GM12878 (cell line): Measurements from ENCODE around the gene GJB4. TPM values are rescaled to one million over a fixed set of nuclear protein-coding genes. Genes with fewer than 3 reads are reported as not detected.

ENCODE experiments used
- ATAC-seq: fragments of 200-7000 bp; cut with Tn5 transposase; 3 replicates; pipeline ENCODE4 v1.9.1; 2020; ENCODE audit warnings: mild to moderate bottlenecking, moderate library complexity
- BruUV-seq: library from RNA; stranded (reverse); fragments of 400-500 nt; replicated peaks from 2 replicates; lab custom pipeline; 2021; lab: Mats Ljungman, UMichigan
- CTCF ChIA-PET: fragments of 300-600 bp; sonication (Branson Sonifier 250); formaldehyde crosslinking; extraction: SDS; loops from one replicate; lab custom pipeline; 2021; ENCODE audit warnings: inconsistent platforms; lab: Yijun Ruan, JAX
- POLR2A ChIA-PET: fragments of 350-600 bp; formaldehyde crosslinking; extraction: SDS; loops from one replicate; lab custom pipeline; 2021; ENCODE audit warnings: inconsistent platforms; lab: Charles Lee
- RAD21 ChIA-PET: fragments of 300-600 bp; sonication (Branson Sonifier 250); formaldehyde crosslinking; loops from one replicate; lab custom pipeline; 2023; ENCODE audit warnings: antibody characterized with exemption; ENCODE audit not compliant: unreplicated experiment; lab: Charles Lee
- SMC1A ChIA-PET: fragments of 300-600 bp; sonication (Branson Sonifier 250); formaldehyde crosslinking; loops from one replicate; lab custom pipeline; 2023; ENCODE audit not compliant: unreplicated experiment, uncharacterized antibody; lab: Charles Lee
- DNase-seq: peaks from one replicate; pipeline ENCODE4 v3.0.0-alpha.2; 2011; ENCODE audit warnings: low read depth, low spot score
- FAIRE-seq: peaks from 3 replicates; lab custom pipeline; 2011; peaks lifted over from hg19 to GRCh38; lab: Jason Lieb, UNC
- H2AFZ ChIP-seq: 2 replicates; pipeline ENCODE4 v1.6.0; 2011; ENCODE audit warnings: low read depth, low read length, control low read depth; ENCODE audit not compliant: control insufficient read depth
- H3K27ac ChIP-seq: 2 replicates; pipeline ENCODE4 v1.5.1; 2011; ENCODE audit warnings: control low read depth; ENCODE audit not compliant: control insufficient read depth, insufficient read depth
- H3K27me3 ChIP-seq, 2 experiments: replicated peaks in 1 of 2; 2 replicates each; pipeline versions ENCODE4 v1.6.0 to v1.6.1; 2011; ENCODE audit warnings: low read length in 1 of 2; ENCODE audit not compliant: control insufficient read depth in 2 of 2, insufficient read depth in 2 of 2
- H3K36me3 ChIP-seq, 2 experiments: 2 replicates each; pipeline ENCODE4 v1.5.1; 2011; ENCODE audit warnings: low read length in 1 of 2; ENCODE audit not compliant: control insufficient read depth in 2 of 2, insufficient read depth in 2 of 2
- H3K4me1 ChIP-seq: 2 replicates; pipeline ENCODE4 v1.6.1; 2011; ENCODE audit warnings: mild to moderate bottlenecking, low read length, moderate library complexity, mixed read lengths; ENCODE audit not compliant: control insufficient read depth, insufficient read depth
- H3K4me2 ChIP-seq: 2 replicates; pipeline ENCODE4 v1.6.0; 2011; ENCODE audit warnings: control low read depth; ENCODE audit not compliant: control insufficient read depth, insufficient read depth
- H3K4me3 ChIP-seq: fragments of 200-600 bp; sonication (generic); 2 replicates; pipeline ENCODE4 v1.5.1; 2016
- H3K79me2 ChIP-seq: 2 replicates; pipeline ENCODE4 v1.6.0; 2011; ENCODE audit warnings: low read length; ENCODE audit not compliant: control insufficient read depth, insufficient read depth
- H3K9ac ChIP-seq: 2 replicates; pipeline ENCODE4 v1.8.0; 2011; ENCODE audit warnings: low read length, control low read depth, mixed read lengths; ENCODE audit not compliant: control insufficient read depth, insufficient read depth
- H3K9me3 ChIP-seq: replicated peaks from 3 replicates; pipeline ENCODE4 v1.5.1; 2011; ENCODE audit warnings: mild to moderate bottlenecking, low read length; ENCODE audit not compliant: control insufficient read depth, insufficient read depth
- H4K20me1 ChIP-seq: 2 replicates; pipeline ENCODE4 v1.6.0; 2011; ENCODE audit not compliant: control insufficient read depth, insufficient read depth
- ASH2L ChIP-seq: fragments of 300-600, 200-600 bp; sonication (generic); IDR thresholded peaks from 2 replicates; pipeline ENCODE4 v1.6.1; 2017; ENCODE audit warnings: low read depth, mild to moderate bottlenecking, borderline replicate concordance
- CHD2 ChIP-seq: IDR thresholded peaks from 2 replicates; pipeline ENCODE4 v1.6.1; 2011; ENCODE audit warnings: low read depth, low read length, improper control_type of control experiment, borderline replicate concordance
- DPF2 ChIP-seq: fragments of 450-650 bp; IDR thresholded peaks from 2 replicates; pipeline ENCODE4 v1.6.1; 2017; ENCODE audit warnings: mild to moderate bottlenecking
- FOS ChIP-seq: IDR thresholded peaks from 3 replicates; pipeline ENCODE4 v1.6.1; 2011; ENCODE audit warnings: borderline replicate concordance; ENCODE audit not compliant: insufficient read length; ENCODE audit errors: extremely low read depth
- RELA ChIP-seq: fragments of 450-650 bp; IDR thresholded peaks from 2 replicates; pipeline ENCODE4 v1.8.0; 2014; ENCODE audit warnings: borderline replicate concordance; ENCODE audit not compliant: partially characterized antibody
- SMAD5 ChIP-seq: IDR thresholded peaks from 2 replicates; pipeline ENCODE4 v1.6.1; 2016; ENCODE audit warnings: antibody characterized with exemption, low read depth
- TAF1 ChIP-seq: IDR thresholded peaks from 2 replicates; pipeline ENCODE4 v1.6.1; 2011; ENCODE audit warnings: mild to moderate bottlenecking, low read depth, low read length, borderline replicate concordance
- WGBS: methylation state at CpG from one replicate; pipeline ENCODE4 v1.1.6; 2016; ENCODE audit warnings: low lambda C conversion rate; ENCODE audit not compliant: insufficient replicate concordance, insufficient coverage; ENCODE audit errors: missing lambda C conversion rate; 5-methylcytosine and 5-hydroxymethylcytosine counted together
- in situ Hi-C: fragments of 300-500 bp; cut with MboI; formaldehyde crosslinking; loops from 9 replicates; pipeline ENCODE4 v1.14.3; 2018; ENCODE audit warnings: mixed read lengths
- intact Hi-C: fragments of 100-400 bp; cut with micrococcal nuclease; formaldehyde crosslinking; loops from one replicate; pipeline ENCODE4 v1.14.2; 2022; ENCODE audit not compliant: unreplicated experiment
- polyA plus RNA-seq, 11 experiments: library from polyadenylated mRNA; depleted of rRNA in 4 of 11; unstranded in 6 of 11; stranded (reverse) in 5 of 11; fragments of >200 nt; fragmentation: Nextera tagmentation in 4 of 11; fragmentation: Illumina TruSeq in 1 of 11; extraction: Ambion mirVana in 4 of 11; extraction: Trizol in 1 of 11; gene quantifications; 1 replicate in 1 of 11; 2 replicates in 10 of 11; pipeline versions ENCODE4 v1.2.1 to v1.2.3, GENCODE V29; 2011 to 2016; ENCODE audit warnings: inconsistent platforms in 2 of 11, missing spikeins in 2 of 11, low read depth in 1 of 11
- total RNA-seq, 4 experiments: library from RNA; depleted of rRNA in 3 of 4; stranded (reverse); fragments of >200 nt in 3 of 4; fragmentation: Illumina TruSeq in 1 of 4; extraction: Trizol in 1 of 4; gene quantifications; 2 replicates each; pipeline versions ENCODE4 v1.2.1 to v1.2.3, GENCODE V29; 2013 to 2021
- TF ChIP-seq, protein P1 (sequence below): IDR thresholded peaks from 2 replicates; pipeline ENCODE4 v1.6.1; 2012; ENCODE audit warnings: improper control_type of control experiment, low read depth, low read length; ENCODE audit not compliant: insufficient replicate concordance
- TF ChIP-seq, protein P2 (sequence below): IDR thresholded peaks from 2 replicates; pipeline ENCODE4 v1.6.1; 2012; ENCODE audit warnings: low read depth, low read length, improper control_type of control experiment

The GJB4 gene
- total and polyA plus RNA-seq, 10 of the 15 experiments (the other 5 are each of a cell fraction or from before 2014, with no cell fraction given) = not detected

DNA sequence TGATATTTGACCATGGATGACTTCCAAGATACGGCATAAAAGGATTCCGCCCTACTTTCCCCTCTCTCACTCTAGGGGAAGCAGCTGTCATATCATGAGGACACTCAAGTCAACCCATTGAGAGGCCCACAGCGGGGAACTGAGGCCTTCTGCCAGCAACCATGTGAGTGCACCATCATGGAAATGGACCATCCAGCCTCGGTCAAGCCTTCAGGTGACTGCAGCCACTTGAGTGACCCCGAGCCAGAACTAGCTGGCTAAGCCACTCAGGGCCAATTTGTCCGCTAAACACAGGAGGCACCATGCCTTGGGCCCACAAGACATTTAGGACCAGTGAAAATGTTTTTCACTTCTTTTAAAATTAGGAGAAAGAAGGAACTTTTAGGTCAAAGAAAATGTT lies 15.8 kb upstream of the GJB4 start:
- RAD21 ChIA-PET = interaction anchor here (1.1 to 2.2 kb wide), 2 partner anchors 146 to 1111 kb away, joined by 3 to 18 read pairs; no protein-coding TSS in a partner anchor
- H3K4me3 ChIP-seq = no peak overlapping the region
- no peak overlapping the region for H3K4me2 ChIP-seq
- intact Hi-C loops = loop anchor here (2.0 to 5.0 kb wide), 2 partner anchors 145 to 281 kb away; no protein-coding TSS in a partner anchor
- no peaks in the 10 kb centered on the region; a peak in 1 of 4 replicates for H3K27me3 ChIP-seq
- no TSS peak for BruUV-seq
- no peak for DNase-seq
- SMC1A ChIA-PET = interaction anchor here (2.3 to 2.9 kb wide), 2 partner anchors 10 to 1111 kb away, joined by 11 to 12 read pairs; no protein-coding TSS in a partner anchor
- no peaks in the 10 kb centered on the region for H4K20me1 ChIP-seq
- no peak overlapping the region for H3K9ac ChIP-seq
- no peak overlapping the region for H2AFZ ChIP-seq
- POLR2A ChIA-PET = no interaction called here
- H3K4me1 ChIP-seq = no peaks in the 10 kb centered on the region
- WGBS = 33% methylated on average over 6 of the region's 6 CpGs
- CTCF ChIA-PET = interaction anchor here (1.0 to 3.9 kb wide), 12 partner anchors 9 to 1110 kb away, joined by 3 to 37 read pairs (median 7); no protein-coding TSS in a partner anchor
- in situ Hi-C loops = loop anchor here (10.0 kb wide), 1 partner anchor 1109 kb away; no protein-coding TSS in a partner anchor
- no peak for FAIRE-seq
- no peaks in the 10 kb centered on the region for H3K9me3 ChIP-seq
- TF ChIP-seq FOS = no peak
- no peak for TF ChIP-seq RELA
- TF ChIP-seq CHD2 = no peak
- no peak for TF ChIP-seq DPF2
- TF ChIP-seq, protein P1, sequence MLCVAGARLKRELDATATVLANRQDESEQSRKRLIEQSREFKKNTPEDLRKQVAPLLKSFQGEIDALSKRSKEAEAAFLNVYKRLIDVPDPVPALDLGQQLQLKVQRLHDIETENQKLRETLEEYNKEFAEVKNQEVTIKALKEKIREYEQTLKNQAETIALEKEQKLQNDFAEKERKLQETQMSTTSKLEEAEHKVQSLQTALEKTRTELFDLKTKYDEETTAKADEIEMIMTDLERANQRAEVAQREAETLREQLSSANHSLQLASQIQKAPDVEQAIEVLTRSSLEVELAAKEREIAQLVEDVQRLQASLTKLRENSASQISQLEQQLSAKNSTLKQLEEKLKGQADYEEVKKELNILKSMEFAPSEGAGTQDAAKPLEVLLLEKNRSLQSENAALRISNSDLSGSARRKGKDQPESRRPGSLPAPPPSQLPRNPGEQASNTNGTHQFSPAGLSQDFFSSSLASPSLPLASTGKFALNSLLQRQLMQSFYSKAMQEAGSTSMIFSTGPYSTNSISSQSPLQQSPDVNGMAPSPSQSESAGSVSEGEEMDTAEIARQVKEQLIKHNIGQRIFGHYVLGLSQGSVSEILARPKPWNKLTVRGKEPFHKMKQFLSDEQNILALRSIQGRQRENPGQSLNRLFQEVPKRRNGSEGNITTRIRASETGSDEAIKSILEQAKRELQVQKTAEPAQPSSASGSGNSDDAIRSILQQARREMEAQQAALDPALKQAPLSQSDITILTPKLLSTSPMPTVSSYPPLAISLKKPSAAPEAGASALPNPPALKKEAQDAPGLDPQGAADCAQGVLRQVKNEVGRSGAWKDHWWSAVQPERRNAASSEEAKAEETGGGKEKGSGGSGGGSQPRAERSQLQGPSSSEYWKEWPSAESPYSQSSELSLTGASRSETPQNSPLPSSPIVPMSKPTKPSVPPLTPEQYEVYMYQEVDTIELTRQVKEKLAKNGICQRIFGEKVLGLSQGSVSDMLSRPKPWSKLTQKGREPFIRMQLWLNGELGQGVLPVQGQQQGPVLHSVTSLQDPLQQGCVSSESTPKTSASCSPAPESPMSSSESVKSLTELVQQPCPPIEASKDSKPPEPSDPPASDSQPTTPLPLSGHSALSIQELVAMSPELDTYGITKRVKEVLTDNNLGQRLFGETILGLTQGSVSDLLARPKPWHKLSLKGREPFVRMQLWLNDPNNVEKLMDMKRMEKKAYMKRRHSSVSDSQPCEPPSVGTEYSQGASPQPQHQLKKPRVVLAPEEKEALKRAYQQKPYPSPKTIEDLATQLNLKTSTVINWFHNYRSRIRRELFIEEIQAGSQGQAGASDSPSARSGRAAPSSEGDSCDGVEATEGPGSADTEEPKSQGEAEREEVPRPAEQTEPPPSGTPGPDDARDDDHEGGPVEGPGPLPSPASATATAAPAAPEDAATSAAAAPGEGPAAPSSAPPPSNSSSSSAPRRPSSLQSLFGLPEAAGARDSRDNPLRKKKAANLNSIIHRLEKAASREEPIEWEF = no peak
- TF ChIP-seq SMAD5 = no peak
- TF ChIP-seq, protein P2, sequence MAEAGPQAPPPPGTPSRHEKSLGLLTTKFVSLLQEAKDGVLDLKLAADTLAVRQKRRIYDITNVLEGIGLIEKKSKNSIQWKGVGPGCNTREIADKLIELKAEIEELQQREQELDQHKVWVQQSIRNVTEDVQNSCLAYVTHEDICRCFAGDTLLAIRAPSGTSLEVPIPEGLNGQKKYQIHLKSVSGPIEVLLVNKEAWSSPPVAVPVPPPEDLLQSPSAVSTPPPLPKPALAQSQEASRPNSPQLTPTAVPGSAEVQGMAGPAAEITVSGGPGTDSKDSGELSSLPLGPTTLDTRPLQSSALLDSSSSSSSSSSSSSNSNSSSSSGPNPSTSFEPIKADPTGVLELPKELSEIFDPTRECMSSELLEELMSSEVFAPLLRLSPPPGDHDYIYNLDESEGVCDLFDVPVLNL = no peak
- TF ChIP-seq TAF1 = no peak
- no peak for TF ChIP-seq ASH2L
- H3K27ac ChIP-seq = no peak overlapping the region
- H3K79me2 ChIP-seq = no peaks in the 10 kb centered on the region
- no peaks in the 10 kb centered on the region for H3K36me3 ChIP-seq
- no peak for ATAC-seq
